HEK293 (cell line): ENCODE results near the gene HERPUD2.
A peak's percentile ranks its signal among the peaks of the same experiment; 100 is the strongest.
"Not testable (repeated sequence)": the region's sequence is repeated elsewhere in the genome, so short reads cannot be mapped to it uniquely, and the experiment has no call there.

Experiments used
- CTCF ChIA-PET: fragments of 350-600 bp; formaldehyde crosslinking; extraction: SDS; loops from one replicate; lab custom pipeline; 2021; ENCODE audit warnings: antibody characterized with exemption; lab: Yijun Ruan, JAX
- POLR2A ChIA-PET: fragments of 300-600 bp; formaldehyde crosslinking; extraction: SDS; loops from one replicate; lab custom pipeline; 2020; ENCODE audit warnings: antibody characterized with exemption, inconsistent platforms; lab: Yijun Ruan, JAX
- H3K27ac ChIP-seq: fragments of 200-500 bp; sonication (Bioruptor generic); 2 replicates; pipeline ENCODE4 v1.5.1; 2014; ENCODE audit warnings: low read depth, low read length, control low read depth, inconsistent platforms; ENCODE audit errors: extremely low read depth
- H3K36me3 ChIP-seq, 2 experiments: fragments of 200-500 bp in 1 of 2; sonication (Bioruptor generic) in 1 of 2; 1 replicate in 1 of 2; 2 replicates in 1 of 2; pipeline ENCODE4 v1.5.1; 2014 to 2017; ENCODE audit warnings: inconsistent platforms in 2 of 2, low read length in 2 of 2; ENCODE audit not compliant: control insufficient read depth in 2 of 2, insufficient read depth in 1 of 2
- H3K4me1 ChIP-seq: fragments of 200-500 bp; sonication (Bioruptor generic); 2 replicates; pipeline ENCODE4 v1.5.1; 2014; ENCODE audit warnings: mild to moderate bottlenecking, low read length, inconsistent platforms; ENCODE audit not compliant: control insufficient read depth, insufficient read depth
- H3K4me3 ChIP-seq: 2 replicates; pipeline ENCODE4 v1.5.1; 2011; ENCODE audit warnings: low read depth, mild to moderate bottlenecking, control low read depth, low read length, moderate library complexity
- H3K9me3 ChIP-seq: fragments of 200-500 bp; sonication (Bioruptor generic); 2 replicates; pipeline ENCODE4 v1.5.1; 2014; ENCODE audit warnings: low read depth, low read length, inconsistent platforms; ENCODE audit not compliant: control insufficient read depth, insufficient read depth
- KLF9 ChIP-seq: fragments of 450-650 bp; formaldehyde crosslinking; IDR thresholded peaks from 2 replicates; pipeline ENCODE4 v1.5.1; 2016; ENCODE audit warnings: missing biosample characterization, missing genetic modification characterization, low read depth
- MYNN ChIP-seq: fragments of 450-650 bp; formaldehyde crosslinking; IDR thresholded peaks from 2 replicates; pipeline ENCODE4 v1.5.1; 2016; ENCODE audit warnings: missing biosample characterization, missing genetic modification characterization, borderline replicate concordance
- TRIM28 ChIP-seq: IDR thresholded peaks from 2 replicates; pipeline ENCODE4 v1.6.1; 2011; ENCODE audit warnings: low read length, control low read depth, borderline replicate concordance
- ZBTB20 ChIP-seq: fragments of 450-650 bp; formaldehyde crosslinking; IDR thresholded peaks from 2 replicates; pipeline ENCODE4 v1.5.1; 2016; ENCODE audit warnings: missing biosample characterization, missing genetic modification characterization
- ZNF354C ChIP-seq: fragments of 450-650 bp; formaldehyde crosslinking; IDR thresholded peaks from 2 replicates; pipeline ENCODE4 v1.5.1; 2016; ENCODE audit warnings: missing biosample characterization, missing genetic modification characterization, low read depth, borderline replicate concordance
- ZNF394 ChIP-seq: fragments of 450-650 bp; formaldehyde crosslinking; IDR thresholded peaks from 2 replicates; pipeline ENCODE4 v1.5.1; 2016; ENCODE audit warnings: missing biosample characterization, missing genetic modification characterization, mild to moderate bottlenecking, moderate library complexity, borderline replicate concordance
- ZNF426 ChIP-seq: fragments of 450-650 bp; formaldehyde crosslinking; IDR thresholded peaks from 2 replicates; pipeline ENCODE4 v1.5.1; 2017; ENCODE audit warnings: missing biosample characterization, missing genetic modification characterization, mild to moderate bottlenecking, inconsistent platforms, moderate library complexity
- ZNF473 ChIP-seq: fragments of 450-650 bp; formaldehyde crosslinking; IDR thresholded peaks from 2 replicates; pipeline ENCODE4 v1.5.1; 2017; ENCODE audit warnings: missing biosample characterization, missing genetic modification characterization
- ZNF555 ChIP-seq: fragments of 450-650 bp; formaldehyde crosslinking; conservative IDR thresholded peaks from 2 replicates; pipeline ENCODE4 v1.5.1; 2017; ENCODE audit warnings: missing biosample characterization, mild to moderate bottlenecking, missing genetic modification characterization, inconsistent platforms
- ZNF621 ChIP-seq: fragments of 450-650 bp; formaldehyde crosslinking; IDR thresholded peaks from 2 replicates; pipeline ENCODE4 v1.5.1; 2017; ENCODE audit warnings: missing biosample characterization, missing genetic modification characterization
- ZNF623 ChIP-seq: fragments of 450-650 bp; formaldehyde crosslinking; IDR thresholded peaks from 2 replicates; pipeline ENCODE4 v1.5.1; 2016; ENCODE audit warnings: missing biosample characterization, missing genetic modification characterization
- ZNF701 ChIP-seq: fragments of 450-650 bp; formaldehyde crosslinking; IDR thresholded peaks from 2 replicates; pipeline ENCODE4 v1.5.1; 2016; ENCODE audit warnings: missing biosample characterization, missing genetic modification characterization
- TF ChIP-seq, protein P1 (sequence below): fragments of 450-650 bp; formaldehyde crosslinking; conservative IDR thresholded peaks from 2 replicates; pipeline ENCODE4 v1.5.1; 2016; ENCODE audit warnings: low read depth, missing biosample characterization, missing genetic modification characterization
- TF ChIP-seq, protein P2 (sequence below): fragments of 450-650 bp; formaldehyde crosslinking; IDR thresholded peaks from 2 replicates; pipeline ENCODE4 v1.5.1; 2016; ENCODE audit warnings: missing biosample characterization, missing genetic modification characterization
- TF ChIP-seq, protein P3 (sequence below): fragments of 450-650 bp; formaldehyde crosslinking; IDR thresholded peaks from 2 replicates; pipeline ENCODE4; 2016; ENCODE audit warnings: missing biosample characterization, missing genetic modification characterization
- TF ChIP-seq, protein P4 (sequence below): fragments of 450-650 bp; formaldehyde crosslinking; IDR thresholded peaks from 2 replicates; pipeline ENCODE4 v1.5.1; 2016; ENCODE audit warnings: missing biosample characterization, missing genetic modification characterization

HERPUD2 gene

GRCh38 chr7:35691366-35691765 lies 3.6 kb downstream of the HERPUD2 start (continued):
- TF ChIP-seq, protein P1, sequence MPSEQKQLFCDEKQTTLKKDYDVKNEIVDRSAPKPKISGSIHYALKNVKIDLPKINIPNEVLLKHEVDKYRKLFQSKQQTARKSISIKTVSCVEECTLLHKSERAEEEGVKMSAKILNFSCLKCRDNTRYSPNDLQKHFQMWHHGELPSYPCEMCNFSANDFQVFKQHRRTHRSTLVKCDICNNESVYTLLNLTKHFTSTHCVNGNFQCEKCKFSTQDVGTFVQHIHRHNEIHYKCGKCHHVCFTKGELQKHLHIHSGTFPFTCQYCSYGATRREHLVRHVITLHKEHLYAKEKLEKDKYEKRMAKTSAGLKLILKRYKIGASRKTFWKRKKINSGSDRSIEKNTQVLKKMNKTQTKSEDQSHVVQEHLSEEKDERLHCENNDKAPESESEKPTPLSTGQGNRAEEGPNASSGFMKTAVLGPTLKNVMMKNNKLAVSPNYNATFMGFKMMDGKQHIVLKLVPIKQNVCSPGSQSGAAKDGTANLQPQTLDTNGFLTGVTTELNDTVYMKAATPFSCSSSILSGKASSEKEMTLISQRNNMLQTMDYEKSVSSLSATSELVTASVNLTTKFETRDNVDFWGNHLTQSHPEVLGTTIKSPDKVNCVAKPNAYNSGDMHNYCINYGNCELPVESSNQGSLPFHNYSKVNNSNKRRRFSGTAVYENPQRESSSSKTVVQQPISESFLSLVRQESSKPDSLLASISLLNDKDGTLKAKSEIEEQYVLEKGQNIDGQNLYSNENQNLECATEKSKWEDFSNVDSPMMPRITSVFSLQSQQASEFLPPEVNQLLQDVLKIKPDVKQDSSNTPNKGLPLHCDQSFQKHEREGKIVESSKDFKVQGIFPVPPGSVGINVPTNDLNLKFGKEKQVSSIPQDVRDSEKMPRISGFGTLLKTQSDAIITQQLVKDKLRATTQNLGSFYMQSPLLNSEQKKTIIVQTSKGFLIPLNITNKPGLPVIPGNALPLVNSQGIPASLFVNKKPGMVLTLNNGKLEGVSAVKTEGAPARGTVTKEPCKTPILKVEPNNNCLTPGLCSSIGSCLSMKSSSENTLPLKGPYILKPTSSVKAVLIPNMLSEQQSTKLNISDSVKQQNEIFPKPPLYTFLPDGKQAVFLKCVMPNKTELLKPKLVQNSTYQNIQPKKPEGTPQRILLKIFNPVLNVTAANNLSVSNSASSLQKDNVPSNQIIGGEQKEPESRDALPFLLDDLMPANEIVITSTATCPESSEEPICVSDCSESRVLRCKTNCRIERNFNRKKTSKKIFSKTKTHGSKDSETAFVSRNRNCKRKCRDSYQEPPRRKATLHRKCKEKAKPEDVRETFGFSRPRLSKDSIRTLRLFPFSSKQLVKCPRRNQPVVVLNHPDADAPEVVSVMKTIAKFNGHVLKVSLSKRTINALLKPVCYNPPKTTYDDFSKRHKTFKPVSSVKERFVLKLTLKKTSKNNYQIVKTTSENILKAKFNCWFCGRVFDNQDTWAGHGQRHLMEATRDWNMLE (tag by site-specific recombination) = no peak

GRCh38 chr7:35690614-35691013 lies 4.3 kb downstream of the HERPUD2 start:
- CTCF ChIA-PET = interaction anchor here (0.6 to 0.7 kb wide), 4 partner anchors 16 to 226 kb away, joined by 3 to 4 read pairs (median 4); no protein-coding TSS in a partner anchor
- H3K4me3 ChIP-seq, H3K27ac ChIP-seq, H3K9me3 ChIP-seq, H3K4me1 ChIP-seq, H3K36me3 ChIP-seq, POLR2A ChIA-PET: not testable (repeated sequence)

- Histone ChIP-seq H3K27ac (no peak overlapping the region), H3K4me1 (peaks cover 8% of the 10 kb centered on the region; the same call in 1 of the 2 replicates), H3K9me3 (no peaks in the 10 kb centered on the region), H3K36me3 (peaks cover 3 to 10% of the 10 kb centered on the region in 2 experiments; a peak in 2 of 3 replicates), H3K4me3 (no peak overlapping the region)
- ChIA-PET POLR2A (no interaction called here), CTCF (no interaction called here)
- TF ChIP-seq ZNF394 (peak; percentile 66; the same call in 1 of the 2 replicates), ZNF426 (tag by site-specific recombination) (peak; percentile 46), KLF9 (tag by site-specific recombination) (no peak), ZBTB20 (tag by site-specific recombination) (no peak), ZNF621 (tag by site-specific recombination) (no peak), ZNF701 (tag by site-specific recombination) (no peak), ZNF555 (tag by site-specific recombination) (peak; percentile 26), MYNN (tag by site-specific recombination) (no peak), ZNF354C (no peak), ZNF473 (tag by site-specific recombination) (no peak), TRIM28 (no peak), ZNF623 (0 out of 2 replicates have a peak, but pooled peaks have one; percentile 25)
- TF ChIP-seq, protein P2, sequence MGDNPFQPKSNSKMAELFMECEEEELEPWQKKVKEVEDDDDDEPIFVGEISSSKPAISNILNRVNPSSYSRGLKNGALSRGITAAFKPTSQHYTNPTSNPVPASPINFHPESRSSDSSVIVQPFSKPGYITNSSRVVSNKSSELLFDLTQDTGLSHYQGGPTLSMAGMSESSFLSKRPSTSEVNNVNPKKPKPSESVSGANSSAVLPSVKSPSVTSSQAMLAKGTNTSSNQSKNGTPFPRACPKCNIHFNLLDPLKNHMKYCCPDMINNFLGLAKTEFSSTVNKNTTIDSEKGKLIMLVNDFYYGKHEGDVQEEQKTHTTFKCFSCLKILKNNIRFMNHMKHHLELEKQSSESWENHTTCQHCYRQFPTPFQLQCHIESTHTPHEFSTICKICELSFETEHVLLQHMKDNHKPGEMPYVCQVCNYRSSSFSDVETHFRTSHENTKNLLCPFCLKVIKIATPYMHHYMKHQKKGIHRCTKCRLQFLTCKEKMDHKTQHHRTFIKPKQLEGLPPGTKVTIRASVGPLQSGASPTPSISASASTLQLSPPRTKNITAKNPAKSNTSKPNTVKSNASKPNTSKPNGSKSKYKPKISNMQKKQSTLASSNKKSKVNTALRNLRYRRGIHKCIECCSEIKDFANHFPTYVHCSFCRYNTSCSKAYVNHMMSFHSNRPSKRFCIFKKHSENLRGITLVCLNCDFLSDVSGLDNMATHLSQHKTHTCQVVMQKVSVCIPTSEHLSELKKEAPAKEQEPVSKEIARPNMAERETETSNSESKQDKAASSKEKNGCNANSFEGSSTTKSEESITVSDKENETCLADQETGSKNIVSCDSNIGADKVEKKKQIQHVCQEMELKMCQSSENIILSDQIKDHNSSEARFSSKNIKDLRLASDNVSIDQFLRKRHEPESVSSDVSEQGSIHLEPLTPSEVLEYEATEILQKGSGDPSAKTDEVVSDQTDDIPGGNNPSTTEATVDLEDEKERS = no peak
- TF ChIP-seq, protein P3, sequence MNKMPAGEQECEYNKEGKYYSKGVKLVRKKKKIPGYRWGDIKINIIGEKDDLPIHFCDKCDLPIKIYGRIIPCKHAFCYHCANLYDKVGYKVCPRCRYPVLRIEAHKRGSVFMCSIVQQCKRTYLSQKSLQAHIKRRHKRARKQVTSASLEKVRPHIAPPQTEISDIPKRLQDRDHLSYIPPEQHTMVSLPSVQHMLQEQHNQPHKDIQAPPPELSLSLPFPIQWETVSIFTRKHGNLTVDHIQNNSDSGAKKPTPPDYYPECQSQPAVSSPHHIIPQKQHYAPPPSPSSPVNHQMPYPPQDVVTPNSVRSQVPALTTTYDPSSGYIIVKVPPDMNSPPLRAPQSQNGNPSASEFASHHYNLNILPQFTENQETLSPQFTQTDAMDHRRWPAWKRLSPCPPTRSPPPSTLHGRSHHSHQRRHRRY (tag by site-specific recombination) = no peak
- TF ChIP-seq, protein P1 (tag by site-specific recombination) = peak; percentile 54; the same call in 1 of the 2 replicates
- TF ChIP-seq, protein P4, sequence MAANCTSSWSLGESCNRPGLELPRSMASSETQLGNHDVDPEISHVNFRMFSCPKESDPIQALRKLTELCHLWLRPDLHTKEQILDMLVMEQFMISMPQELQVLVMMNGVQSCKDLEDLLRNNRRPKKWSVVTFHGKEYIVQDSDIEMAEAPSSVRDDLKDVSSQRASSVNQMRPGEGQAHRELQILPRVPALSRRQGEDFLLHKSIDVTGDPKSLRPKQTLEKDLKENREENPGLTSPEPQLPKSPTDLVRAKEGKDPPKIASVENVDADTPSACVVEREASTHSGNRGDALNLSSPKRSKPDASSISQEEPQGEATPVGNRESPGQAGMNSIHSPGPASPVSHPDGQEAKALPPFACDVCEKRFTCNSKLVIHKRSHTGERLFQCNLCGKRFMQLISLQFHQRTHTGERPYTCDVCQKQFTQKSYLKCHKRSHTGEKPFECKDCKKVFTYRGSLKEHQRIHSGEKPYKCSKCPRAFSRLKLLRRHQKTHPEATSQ (tag by site-specific recombination) = no peak
These were observed 9.2 kb downstream of the HERPUD2 start for GRCh38 chr7:35685781-35686180.
